GM12878 (cell line): Measurements from ENCODE around the gene DICER1. TPM values are rescaled to one million over a fixed set of nuclear protein-coding genes. Genes with fewer than 3 reads are reported as not detected.

Experiments
- ATF7 ChIP-seq: fragments of 450-650 bp; IDR thresholded peaks from 2 replicates; pipeline ENCODE4 v1.6.1; 2016; ENCODE audit warnings: low read depth, mild to moderate bottlenecking
- FOXM1 ChIP-seq: IDR thresholded peaks from 2 replicates; pipeline ENCODE4 v1.6.1; 2012; ENCODE audit warnings: low read depth, mild to moderate bottlenecking, inconsistent platforms, low read length, moderate library complexity
- HCFC1 ChIP-seq: fragments of 150-350 bp; IDR thresholded peaks from 2 replicates; pipeline ENCODE4 v1.6.1; 2014; ENCODE audit warnings: low read length
- LARP7 ChIP-seq: fragments of 450-650 bp; IDR thresholded peaks from 2 replicates; pipeline ENCODE4 v1.6.1; 2017; ENCODE audit warnings: mild to moderate bottlenecking
- NBN ChIP-seq: fragments of 450-650 bp; IDR thresholded peaks from 2 replicates; pipeline ENCODE4 v1.6.1; 2016
- NFIC ChIP-seq: IDR thresholded peaks from 2 replicates; pipeline ENCODE4 v1.6.1; 2012; ENCODE audit warnings: low read depth, mild to moderate bottlenecking, inconsistent platforms, low read length, moderate library complexity
- NKRF ChIP-seq: fragments of 450-650 bp; conservative IDR thresholded peaks from 2 replicates; pipeline ENCODE4 v1.6.1; 2017; ENCODE audit warnings: mild to moderate bottlenecking, moderate library complexity
- SMAD5 ChIP-seq: IDR thresholded peaks from 2 replicates; pipeline ENCODE4 v1.6.1; 2016; ENCODE audit warnings: antibody characterized with exemption, low read depth
- SREBF1 ChIP-seq: IDR thresholded peaks from 2 replicates; pipeline ENCODE4 v1.6.1; 2012; ENCODE audit warnings: mild to moderate bottlenecking, low read length
- SRF ChIP-seq, 2 experiments: IDR thresholded peaks; 2 replicates each; pipeline ENCODE4 v1.6.1; 2011; ENCODE audit warnings: low read depth in 2 of 2, low read length in 2 of 2, mild to moderate bottlenecking in 1 of 2, moderate library complexity in 1 of 2
- ZNF24 ChIP-seq: fragments of 450-650 bp; IDR thresholded peaks from 2 replicates; pipeline ENCODE4 v1.6.1; 2017; ENCODE audit warnings: antibody characterized with exemption, mild to moderate bottlenecking
- ZNF622 ChIP-seq: fragments of 450-650 bp; IDR thresholded peaks from 2 replicates; pipeline ENCODE4 v1.6.1; 2017; ENCODE audit warnings: mild to moderate bottlenecking, inconsistent platforms
- polyA plus RNA-seq, 11 experiments: library from polyadenylated mRNA; depleted of rRNA in 4 of 11; unstranded in 6 of 11; stranded (reverse) in 5 of 11; fragments of >200 nt; fragmentation: Nextera tagmentation in 4 of 11; fragmentation: Illumina TruSeq in 1 of 11; extraction: Ambion mirVana in 4 of 11; extraction: Trizol in 1 of 11; gene quantifications; 1 replicate in 1 of 11; 2 replicates in 10 of 11; pipeline versions ENCODE4 v1.2.1 to v1.2.3, GENCODE V29; 2011 to 2016; ENCODE audit warnings: inconsistent platforms in 2 of 11, missing spikeins in 2 of 11, low read depth in 1 of 11
- total RNA-seq, 4 experiments: library from RNA; depleted of rRNA in 3 of 4; stranded (reverse); fragments of >200 nt in 3 of 4; fragmentation: Illumina TruSeq in 1 of 4; extraction: Trizol in 1 of 4; gene quantifications; 2 replicates each; pipeline versions ENCODE4 v1.2.1 to v1.2.3, GENCODE V29; 2013 to 2021
- TF ChIP-seq, protein P1 (sequence below): fragments of 450-650 bp; IDR thresholded peaks from 2 replicates; pipeline ENCODE4 v1.6.1; 2018; ENCODE audit warnings: borderline replicate concordance, mild to moderate bottlenecking; ENCODE audit not compliant: partially characterized antibody
- TF ChIP-seq, protein P2 (sequence below): fragments of 450-650 bp; IDR thresholded peaks from 2 replicates; pipeline ENCODE4 v1.6.1; 2017; ENCODE audit warnings: mild to moderate bottlenecking, moderate library complexity

The DICER1 gene
- total and polyA plus RNA-seq, 10 of the 15 experiments (the other 5 are each of a cell fraction or from before 2014, with no cell fraction given): 6.8 to 70.8 (median 37.1) TPM

DNA sequence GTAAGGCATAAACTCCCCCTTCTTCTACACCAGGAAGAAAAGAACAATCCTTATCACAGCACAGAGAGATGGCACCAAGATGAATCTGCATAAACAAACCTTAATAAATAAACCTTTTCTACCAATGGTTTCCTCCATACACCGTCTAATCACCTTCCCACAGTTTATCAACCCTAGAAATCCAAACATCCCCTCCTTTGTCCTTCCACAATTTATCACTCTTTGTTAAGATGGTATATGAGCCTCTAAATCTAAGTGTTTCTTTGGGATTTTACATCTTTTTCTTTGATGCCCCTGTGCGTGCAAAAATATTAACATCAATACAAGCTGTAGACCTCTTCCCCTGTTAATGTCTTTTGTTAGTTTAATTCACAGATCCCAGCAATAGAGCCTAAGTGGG lies 12.5 kb downstream of the DICER1 start (continued):
- TF ChIP-seq ZNF622 (no peak), ZNF24 (no peak), ATF7 (no peak), LARP7 (no peak), HCFC1 (no peak), SREBF1 (no peak), NFIC (no peak), FOXM1 (no peak), NBN (no peak), NKRF (no peak), SMAD5 (no peak), SRF (IDR thresholded peaks at IDR 0.05; ENCODE audit: low read depth in 2 of 2, low read length in 2 of 2) (no peak)
- TF ChIP-seq, protein P1, sequence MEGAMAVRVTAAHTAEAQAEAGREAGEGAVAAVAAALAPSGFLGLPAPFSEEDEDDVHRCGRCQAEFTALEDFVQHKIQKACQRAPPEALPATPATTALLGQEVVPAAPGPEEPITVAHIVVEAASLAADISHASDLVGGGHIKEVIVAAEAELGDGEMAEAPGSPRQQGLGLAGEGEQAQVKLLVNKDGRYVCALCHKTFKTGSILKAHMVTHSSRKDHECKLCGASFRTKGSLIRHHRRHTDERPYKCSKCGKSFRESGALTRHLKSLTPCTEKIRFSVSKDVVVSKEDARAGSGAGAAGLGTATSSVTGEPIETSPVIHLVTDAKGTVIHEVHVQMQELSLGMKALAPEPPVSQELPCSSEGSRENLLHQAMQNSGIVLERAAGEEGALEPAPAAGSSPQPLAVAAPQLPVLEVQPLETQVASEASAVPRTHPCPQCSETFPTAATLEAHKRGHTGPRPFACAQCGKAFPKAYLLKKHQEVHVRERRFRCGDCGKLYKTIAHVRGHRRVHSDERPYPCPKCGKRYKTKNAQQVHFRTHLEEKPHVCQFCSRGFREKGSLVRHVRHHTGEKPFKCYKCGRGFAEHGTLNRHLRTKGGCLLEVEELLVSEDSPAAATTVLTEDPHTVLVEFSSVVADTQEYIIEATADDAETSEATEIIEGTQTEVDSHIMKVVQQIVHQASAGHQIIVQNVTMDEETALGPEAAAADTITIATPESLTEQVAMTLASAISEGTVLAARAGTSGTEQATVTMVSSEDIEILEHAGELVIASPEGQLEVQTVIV: no peak
- TF ChIP-seq, protein P2, sequence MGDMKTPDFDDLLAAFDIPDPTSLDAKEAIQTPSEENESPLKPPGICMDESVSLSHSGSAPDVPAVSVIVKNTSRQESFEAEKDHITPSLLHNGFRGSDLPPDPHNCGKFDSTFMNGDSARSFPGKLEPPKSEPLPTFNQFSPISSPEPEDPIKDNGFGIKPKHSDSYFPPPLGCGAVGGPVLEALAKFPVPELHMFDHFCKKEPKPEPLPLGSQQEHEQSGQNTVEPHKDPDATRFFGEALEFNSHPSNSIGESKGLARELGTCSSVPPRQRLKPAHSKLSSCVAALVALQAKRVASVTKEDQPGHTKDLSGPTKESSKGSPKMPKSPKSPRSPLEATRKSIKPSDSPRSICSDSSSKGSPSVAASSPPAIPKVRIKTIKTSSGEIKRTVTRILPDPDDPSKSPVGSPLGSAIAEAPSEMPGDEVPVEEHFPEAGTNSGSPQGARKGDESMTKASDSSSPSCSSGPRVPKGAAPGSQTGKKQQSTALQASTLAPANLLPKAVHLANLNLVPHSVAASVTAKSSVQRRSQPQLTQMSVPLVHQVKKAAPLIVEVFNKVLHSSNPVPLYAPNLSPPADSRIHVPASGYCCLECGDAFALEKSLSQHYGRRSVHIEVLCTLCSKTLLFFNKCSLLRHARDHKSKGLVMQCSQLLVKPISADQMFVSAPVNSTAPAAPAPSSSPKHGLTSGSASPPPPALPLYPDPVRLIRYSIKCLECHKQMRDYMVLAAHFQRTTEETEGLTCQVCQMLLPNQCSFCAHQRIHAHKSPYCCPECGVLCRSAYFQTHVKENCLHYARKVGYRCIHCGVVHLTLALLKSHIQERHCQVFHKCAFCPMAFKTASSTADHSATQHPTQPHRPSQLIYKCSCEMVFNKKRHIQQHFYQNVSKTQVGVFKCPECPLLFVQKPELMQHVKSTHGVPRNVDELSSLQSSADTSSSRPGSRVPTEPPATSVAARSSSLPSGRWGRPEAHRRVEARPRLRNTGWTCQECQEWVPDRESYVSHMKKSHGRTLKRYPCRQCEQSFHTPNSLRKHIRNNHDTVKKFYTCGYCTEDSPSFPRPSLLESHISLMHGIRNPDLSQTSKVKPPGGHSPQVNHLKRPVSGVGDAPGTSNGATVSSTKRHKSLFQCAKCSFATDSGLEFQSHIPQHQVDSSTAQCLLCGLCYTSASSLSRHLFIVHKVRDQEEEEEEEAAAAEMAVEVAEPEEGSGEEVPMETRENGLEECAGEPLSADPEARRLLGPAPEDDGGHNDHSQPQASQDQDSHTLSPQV: no peak
